ENCODE data around the gene YPEL5. TPM values are rescaled to one million over a fixed set of nuclear protein-coding genes. Genes with fewer than 3 reads are reported as not detected.
"Not testable (repeated sequence)": the region's sequence is repeated elsewhere in the genome, so short reads cannot be mapped to it uniquely, and the experiment has no call there.

The YPEL5 gene
- total RNA-seq: 56.7 and 57.4 TPM in 2 replicates

GRCh38 chr2:30146337-30147195, at the start of gene YPEL5:
Gene YPEL5, plus strand, starts transcription at chr2:30147007. Its CDS starts 9,645 bp downstream, at chr2:30156652.
- H3K4me3 Mint-ChIP-seq: peak within 1 kb of the TSS; percentile 86
- CTCF ChIA-PET: interaction anchor here (0.7 to 2.2 kb wide), 6 partner anchors 9 to 565 kb away, joined by 3 to 14 read pairs (median 6); no protein-coding TSS in a partner anchor
- TF ChIP-seq CTCF (IDR thresholded peaks at IDR 0.05): no peak
- H3K36me3 Mint-ChIP-seq (ENCODE audit: low read depth): peaks cover 26% of the 10 kb centered on the region
- intact Hi-C loops (cut with micrococcal nuclease): loop anchor here (1.0 to 10.0 kb wide), 18 partner anchors 7 to 1916 kb away; partner anchors contain the start of genes FOSL2, GALNT14, LBH and LCLAT1
- peaks cover 49% of the 10 kb centered on the region for H3K4me1 Mint-ChIP-seq
- no peaks in the 10 kb centered on the region for H3K27me3 Mint-ChIP-seq
- POLR2A ChIA-PET: interaction anchor here (0.6 to 5.7 kb wide), 27 partner anchors 8 to 1893 kb away, joined by 3 to 59 read pairs (median 4); partner anchors contain the start of genes DPY30, EHD3 and LBH
- H3K27ac Mint-ChIP-seq: peak within 1 kb of the TSS; percentile 99
- DNase-seq (peak; percentile 98), ATAC-seq (ENCODE audit: low read depth) (peak; percentile 85)
- no peaks in the 10 kb centered on the region for H3K9me3 Mint-ChIP-seq

GRCh38 chr2:30098266-30099005, 48.4 kb upstream of the YPEL5 start:
- DNase-seq (no peak), ATAC-seq (ENCODE audit: low read depth) (no peak)
- Mint-ChIP-seq H3K27me3 (peaks cover 18% of the 10 kb centered on the region), H3K36me3 (ENCODE audit: low read depth) (no peaks in the 10 kb centered on the region), H3K9me3 (no peaks in the 10 kb centered on the region), H3K4me3 (no peak overlapping the region), H3K4me1 (no peaks in the 10 kb centered on the region), H3K27ac (no peak overlapping the region)
- POLR2A ChIA-PET: no interaction called here
- CTCF ChIA-PET: no interaction called here
- intact Hi-C loops (cut with micrococcal nuclease): no loop called here
- no peak for TF ChIP-seq CTCF (IDR thresholded peaks at IDR 0.05)

GRCh38 chr2:30099366-30099765, 47.4 kb upstream of the YPEL5 start:
- DNase-seq; ATAC-seq (ENCODE audit: low read depth); H3K4me3 Mint-ChIP-seq; H3K4me1 Mint-ChIP-seq; H3K36me3 Mint-ChIP-seq (ENCODE audit: low read depth); intact Hi-C loops (cut with micrococcal nuclease); H3K27ac Mint-ChIP-seq; H3K9me3 Mint-ChIP-seq; POLR2A ChIA-PET: not testable (repeated sequence)
- H3K27me3 Mint-ChIP-seq: peaks cover 23% of the 10 kb centered on the region
- CTCF ChIA-PET: interaction anchor here (0.7 kb wide), 1 partner anchor 55 kb away, joined by 3 read pairs; no protein-coding TSS in a partner anchor

- H3K27ac Mint-ChIP-seq; CTCF ChIA-PET; POLR2A ChIA-PET; H3K4me1 Mint-ChIP-seq; DNase-seq; ATAC-seq (ENCODE audit: low read depth); intact Hi-C loops (cut with micrococcal nuclease); H3K36me3 Mint-ChIP-seq (ENCODE audit: low read depth); H3K9me3 Mint-ChIP-seq; H3K4me3 Mint-ChIP-seq: not testable (repeated sequence)
- peaks cover 25% of the 10 kb centered on the region for H3K27me3 Mint-ChIP-seq
Measured at GRCh38 chr2:30100691-30101090, 46.1 kb upstream of the YPEL5 start.

- intact Hi-C loops (cut with micrococcal nuclease): no loop called here
- H3K27me3 Mint-ChIP-seq: peaks cover 18% of the 10 kb centered on the region
- no peak overlapping the region for H3K4me3 Mint-ChIP-seq
- H3K4me1 Mint-ChIP-seq: no peaks in the 10 kb centered on the region
- TF ChIP-seq CTCF (IDR thresholded peaks at IDR 0.05): no peak
- no peak overlapping the region for H3K27ac Mint-ChIP-seq
- ChIA-PET CTCF (no interaction called here), POLR2A (no interaction called here)
- H3K36me3 Mint-ChIP-seq (ENCODE audit: low read depth): no peaks in the 10 kb centered on the region
- DNase-seq: no peak
- no peaks in the 10 kb centered on the region for H3K9me3 Mint-ChIP-seq
- ATAC-seq (ENCODE audit: low read depth): no peak
Measured at GRCh38 chr2:30104307-30104706, 42.5 kb upstream of the YPEL5 start.

GRCh38 chr2:30105556-30105955, 41.3 kb upstream of the YPEL5 start:
- Mint-ChIP-seq H3K9me3 (no peaks in the 10 kb centered on the region), H3K36me3 (ENCODE audit: low read depth) (no peaks in the 10 kb centered on the region), H3K27me3 (peaks cover 18% of the 10 kb centered on the region), H3K27ac (no peak overlapping the region), H3K4me1 (no peaks in the 10 kb centered on the region), H3K4me3 (no peak overlapping the region)
- no peak for TF ChIP-seq CTCF (IDR thresholded peaks at IDR 0.05)
- intact Hi-C loops (cut with micrococcal nuclease): no loop called here
- ChIA-PET POLR2A (interaction anchor here (0.8 kb wide), 1 partner anchor 22 kb away, joined by 3 read pairs; no protein-coding TSS in a partner anchor), CTCF (no interaction called here)
- DNase-seq (no peak), ATAC-seq (ENCODE audit: low read depth) (no peak)
